Measurements from ENCODE around the gene MFSD2A.
"Not testable (repeated sequence)": the region's sequence is repeated elsewhere in the genome, so short reads cannot be mapped to it uniquely, and the experiment has no call there.

The MFSD2A gene

DNA sequence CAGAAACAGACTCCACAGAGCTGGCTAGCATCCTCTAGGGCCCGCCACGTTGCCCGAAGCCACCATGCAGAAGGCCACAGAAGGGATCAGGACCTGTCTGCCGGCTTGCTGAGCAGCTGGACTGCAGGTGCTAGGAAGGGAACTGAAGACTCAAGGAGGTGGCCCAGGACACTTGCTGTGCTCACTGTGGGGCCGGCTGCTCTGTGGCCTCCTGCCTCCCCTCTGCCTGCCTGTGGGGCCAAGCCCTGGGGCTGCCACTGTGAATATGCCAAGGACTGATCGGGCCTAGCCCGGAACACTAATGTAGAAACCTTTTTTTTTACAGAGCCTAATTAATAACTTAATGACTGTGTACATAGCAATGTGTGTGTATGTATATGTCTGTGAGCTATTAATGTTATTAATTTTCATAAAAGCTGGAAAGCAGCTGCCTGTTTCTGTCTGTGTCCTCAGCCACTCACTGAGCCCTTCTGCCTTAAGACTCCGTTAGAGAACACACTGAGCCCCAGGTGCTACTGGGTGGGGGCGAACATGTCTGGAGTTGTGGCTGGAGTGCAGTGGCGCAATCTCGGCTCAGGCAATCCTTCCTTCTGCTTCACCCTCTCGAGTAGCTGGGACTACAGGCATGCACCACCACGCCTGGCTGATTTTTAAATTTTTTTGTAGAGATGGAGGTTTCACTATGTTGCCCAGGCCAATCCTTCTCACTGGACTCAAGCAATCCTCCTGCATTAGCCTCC, 14.8 kb downstream of the MFSD2A start:
- DNase-seq: no peak

DNA sequence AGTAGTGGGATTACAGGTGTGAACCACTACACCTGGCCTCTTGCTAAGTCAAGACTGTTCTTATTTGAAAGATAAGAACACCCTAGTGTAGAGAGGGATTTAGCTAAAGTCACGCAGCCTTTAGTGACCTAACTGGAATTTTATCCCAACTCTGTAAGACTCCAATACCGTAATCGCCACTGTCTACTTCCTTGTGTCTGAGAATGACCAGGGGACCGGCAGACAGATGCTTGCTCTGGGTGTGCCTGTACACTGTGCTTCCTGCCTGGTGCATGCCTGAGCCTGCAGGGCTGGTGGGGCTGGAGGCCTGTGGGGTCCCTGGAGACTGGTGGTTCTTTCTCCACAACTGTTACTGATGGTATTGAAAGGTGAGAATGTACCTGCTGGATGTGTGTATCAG, 15.3 kb downstream of the MFSD2A start:
- DNase-seq: no peak

DNA sequence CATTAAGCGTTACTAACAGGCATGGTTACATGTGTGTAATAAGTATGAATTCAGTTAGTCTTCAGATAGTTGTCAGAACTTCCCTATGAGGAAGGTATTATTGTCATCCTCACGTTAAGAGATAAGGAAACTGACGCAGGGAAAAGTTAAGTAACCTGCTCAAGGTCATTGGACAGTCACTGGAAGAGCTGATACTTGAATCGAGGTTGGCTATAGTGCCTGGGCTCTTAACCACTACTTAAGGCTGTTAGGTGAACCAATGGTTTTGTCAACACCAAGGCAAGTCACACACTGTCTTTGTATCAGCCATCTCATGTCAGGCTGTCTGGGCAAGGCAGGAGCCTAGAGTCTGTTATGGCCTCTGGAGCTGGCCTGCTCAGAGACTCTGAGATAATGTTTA, 16.2 kb downstream of the MFSD2A start:
- no peak for DNase-seq

DNA sequence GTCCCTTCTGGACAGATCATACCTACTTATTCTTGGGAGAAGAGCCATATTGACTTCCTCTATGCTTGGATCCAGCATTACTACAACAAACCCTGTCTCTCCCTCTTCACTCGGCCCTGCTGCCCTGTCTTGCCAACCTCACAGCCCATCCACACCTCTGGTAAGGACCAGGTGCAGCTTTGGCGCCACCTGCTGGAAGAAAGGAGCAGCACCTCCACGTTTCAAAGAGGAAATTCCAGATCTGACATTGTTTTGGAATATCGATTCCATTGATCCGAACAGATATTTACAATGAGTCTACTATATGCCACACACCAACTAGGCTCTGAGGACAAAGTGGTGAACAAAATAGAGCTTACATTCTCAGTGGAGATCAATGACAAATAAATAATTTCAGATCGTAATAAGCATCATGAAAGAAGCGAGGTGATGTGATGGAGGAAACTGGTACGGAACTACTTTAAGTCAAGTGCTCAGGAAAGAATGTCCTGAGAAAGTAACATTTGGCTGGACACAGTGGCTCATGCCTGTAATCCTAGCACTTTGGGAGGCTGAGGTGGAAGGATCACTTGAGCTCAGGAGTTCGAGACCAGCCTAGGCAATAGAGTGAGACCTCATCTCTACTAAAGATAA, 18.7 kb downstream of the MFSD2A start:
- peak; percentile 48 to 71 for DNase-seq

DNA sequence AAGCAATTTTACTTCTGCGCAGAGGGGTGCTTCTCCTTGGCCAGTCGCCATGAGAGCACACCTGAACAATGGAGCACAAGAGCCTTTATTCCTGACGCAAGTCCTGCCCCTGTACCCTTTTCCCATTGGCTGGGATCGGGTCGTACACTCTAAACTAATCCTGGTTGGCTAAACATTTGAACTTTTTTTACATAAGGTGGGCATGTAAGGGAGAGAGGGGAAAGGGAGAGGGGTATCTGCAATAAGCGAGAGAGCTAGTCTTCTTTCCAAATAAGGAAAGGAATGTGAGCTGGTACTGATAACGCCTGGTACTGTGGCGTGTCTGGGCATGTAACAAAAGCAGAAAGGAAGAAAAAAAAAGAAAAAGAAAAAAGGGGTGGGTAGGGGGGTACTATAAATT, 21.8 kb downstream of the MFSD2A start:
- DNase-seq: no peak

DNA sequence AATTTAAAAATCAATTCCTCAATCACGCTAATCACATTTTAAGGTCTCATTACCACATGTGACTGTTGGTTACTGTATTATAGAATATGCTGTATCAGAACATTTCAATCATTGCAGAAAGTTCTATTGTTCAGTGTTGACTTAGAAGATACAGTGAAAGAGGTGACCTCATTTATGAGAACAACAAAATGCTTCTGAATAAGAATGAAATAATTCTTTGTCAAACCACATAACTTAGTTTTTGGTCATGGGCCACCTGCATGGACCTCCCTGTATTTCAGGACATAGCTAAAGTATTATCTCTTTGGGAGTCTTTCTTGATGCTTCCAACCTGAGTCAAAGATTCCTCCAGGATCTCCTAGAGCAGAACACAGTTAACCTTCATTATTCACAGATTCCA, 22.3 kb downstream of the MFSD2A start:
- DNase-seq: no peak

DNA sequence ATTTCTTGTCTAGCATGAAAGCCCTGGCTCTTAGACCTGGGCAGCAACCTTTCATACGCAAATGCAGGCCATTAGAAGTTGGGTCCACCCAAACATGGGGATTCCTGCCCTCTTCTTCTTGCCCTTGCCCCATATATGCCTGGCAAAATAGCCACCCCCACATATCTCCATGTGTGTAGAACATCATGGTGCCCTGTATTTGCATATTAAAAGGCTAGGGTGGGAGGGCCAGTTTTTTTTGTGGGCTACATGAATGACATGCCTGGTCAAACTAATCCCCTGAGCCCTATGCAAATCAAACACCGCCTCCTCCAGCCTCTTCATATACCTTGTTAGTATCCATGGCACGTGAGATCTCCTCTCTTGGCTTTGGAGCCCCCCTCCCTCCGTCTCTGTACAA, 24.7 kb downstream of the MFSD2A start:
- no peak for DNase-seq

DNA sequence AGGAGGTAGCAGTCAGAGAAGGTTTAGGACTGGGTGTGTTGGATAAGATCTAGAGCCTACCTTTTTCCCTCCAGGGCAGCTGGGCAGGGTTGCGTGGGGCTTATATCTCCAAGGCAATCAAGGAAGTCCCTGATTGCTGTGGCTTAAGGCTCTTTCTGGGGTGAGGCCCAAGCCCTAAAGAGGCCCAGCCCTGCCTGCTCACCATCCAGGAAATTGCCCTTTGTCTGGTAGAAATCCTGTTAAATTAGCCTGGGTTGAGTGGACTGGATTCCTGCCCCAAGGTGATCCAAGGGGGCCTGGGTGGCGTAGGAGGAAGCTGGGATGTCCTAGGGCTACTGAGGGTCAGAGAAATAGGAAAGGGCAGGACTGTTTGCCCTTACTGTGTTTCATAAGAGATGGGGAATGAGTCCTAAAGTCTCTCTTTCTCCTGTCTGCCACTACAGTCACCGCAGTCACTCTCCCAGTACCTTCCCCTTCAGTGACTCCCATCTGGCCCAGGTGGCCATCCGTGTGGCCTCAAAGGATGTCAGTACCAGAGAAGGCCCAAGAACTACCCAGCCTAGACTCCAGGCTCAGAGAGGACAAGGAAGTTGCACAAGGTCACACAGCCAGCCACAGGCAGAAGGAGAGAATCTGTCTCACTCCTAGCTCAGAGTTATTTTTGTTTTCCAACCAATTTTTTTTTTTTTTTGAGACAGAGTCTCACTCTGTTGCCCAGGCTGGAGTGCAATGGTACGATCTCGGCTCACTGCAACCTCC, 25.8 kb downstream of the MFSD2A start:
- DNase-seq: no peak

DNA sequence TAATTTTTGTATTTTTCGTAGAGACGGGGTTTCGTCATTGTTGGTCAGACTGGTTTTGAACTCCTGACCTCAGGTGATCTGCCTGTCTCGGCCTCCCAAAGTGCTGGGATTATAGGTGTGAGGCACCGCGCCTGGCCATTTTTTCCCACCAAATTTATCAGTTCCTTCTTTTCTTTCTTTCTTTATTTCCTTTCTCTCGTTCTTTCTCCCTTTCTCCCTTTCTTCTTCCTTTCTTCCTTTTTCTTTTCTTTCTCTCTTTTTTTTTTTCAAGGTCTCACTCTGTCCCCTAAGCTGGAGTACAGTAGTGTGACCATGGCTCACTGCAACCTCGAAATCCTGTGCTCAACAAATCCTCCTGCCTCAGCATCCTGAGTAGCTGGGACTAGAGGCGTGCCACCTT, 26.4 kb downstream of the MFSD2A start:
- DNase-seq: no peak

DNA sequence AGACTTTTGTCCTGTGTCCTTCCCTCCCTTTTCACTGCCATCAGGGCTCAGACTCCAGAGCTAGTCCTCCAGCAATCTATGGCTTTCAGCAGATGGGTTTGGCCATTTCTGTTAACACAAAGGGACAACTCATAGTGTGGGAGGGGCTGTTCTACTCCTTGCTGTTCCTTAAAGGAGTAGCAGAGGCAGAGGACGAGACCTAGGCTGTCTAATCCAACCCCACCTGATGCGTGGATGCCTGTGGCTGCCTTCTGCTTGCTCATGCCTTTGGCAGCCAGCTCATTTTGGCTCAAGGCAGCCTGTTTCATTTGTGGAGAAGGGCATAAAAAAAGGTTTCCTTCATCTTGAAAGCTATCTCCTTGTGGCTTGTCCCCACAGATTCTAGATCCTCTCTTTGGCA, 27.0 kb downstream of the MFSD2A start:
- no peak for DNase-seq

DNA sequence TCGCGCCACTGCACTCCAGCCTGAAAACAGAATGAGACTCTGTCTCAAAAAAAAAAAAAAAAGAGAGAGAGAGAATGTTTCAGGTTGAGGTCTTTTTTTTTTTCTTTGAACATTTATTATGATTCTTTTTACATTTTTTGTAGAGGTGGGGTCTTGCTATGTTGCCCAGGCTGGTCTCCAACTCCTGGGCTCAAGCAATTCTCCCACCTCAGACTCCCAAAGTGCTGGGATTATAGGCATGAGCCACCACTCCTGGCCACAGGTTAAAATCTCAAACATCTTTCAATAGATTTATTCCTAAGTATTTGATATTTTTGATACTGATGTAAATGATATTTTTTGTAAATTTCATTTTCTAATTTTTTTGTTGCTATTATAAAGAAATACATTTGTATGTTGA, 29.5 kb downstream of the MFSD2A start:
- DNase-seq: not testable (repeated sequence)

DNA sequence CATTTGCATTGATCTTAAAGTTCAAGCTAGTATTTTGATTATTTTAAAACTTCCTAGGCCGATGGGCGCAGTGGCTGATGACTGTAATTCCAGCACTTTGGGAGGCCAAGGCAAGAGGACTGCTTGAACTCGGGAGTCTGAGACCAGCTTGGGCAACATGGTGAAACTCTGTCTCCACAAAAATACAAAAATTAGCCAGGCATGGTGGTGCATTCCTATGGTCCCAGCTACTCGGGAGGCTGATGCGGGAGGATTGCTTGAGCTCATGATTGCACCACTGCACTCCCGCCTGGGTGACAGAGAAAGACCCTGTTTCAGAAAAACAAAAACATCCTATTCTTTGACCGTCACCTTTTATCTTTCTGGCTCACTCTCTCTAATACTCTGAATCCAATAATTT, 30.0 kb downstream of the MFSD2A start:
- DNase-seq: no peak

DNA sequence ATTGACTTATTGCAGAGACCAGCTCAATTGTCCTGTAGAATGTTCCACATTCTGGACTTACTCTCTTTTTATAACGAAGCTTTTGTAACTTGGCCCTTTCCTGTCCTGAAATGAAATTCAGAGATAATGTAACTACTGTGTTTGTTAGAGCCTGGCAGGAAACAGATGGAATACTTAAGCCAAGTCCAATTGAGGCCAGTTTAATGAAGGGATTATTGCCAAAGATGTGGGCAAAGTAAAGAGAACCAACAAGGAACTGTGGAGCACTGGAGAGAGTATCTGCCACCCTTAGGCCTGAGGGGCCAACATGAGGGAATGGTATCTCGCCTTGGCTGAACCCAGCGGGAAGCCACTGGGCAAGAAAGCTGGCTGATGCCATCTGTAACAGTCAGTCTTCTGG, 32.9 kb downstream of the MFSD2A start:
- no peak for DNase-seq

DNA sequence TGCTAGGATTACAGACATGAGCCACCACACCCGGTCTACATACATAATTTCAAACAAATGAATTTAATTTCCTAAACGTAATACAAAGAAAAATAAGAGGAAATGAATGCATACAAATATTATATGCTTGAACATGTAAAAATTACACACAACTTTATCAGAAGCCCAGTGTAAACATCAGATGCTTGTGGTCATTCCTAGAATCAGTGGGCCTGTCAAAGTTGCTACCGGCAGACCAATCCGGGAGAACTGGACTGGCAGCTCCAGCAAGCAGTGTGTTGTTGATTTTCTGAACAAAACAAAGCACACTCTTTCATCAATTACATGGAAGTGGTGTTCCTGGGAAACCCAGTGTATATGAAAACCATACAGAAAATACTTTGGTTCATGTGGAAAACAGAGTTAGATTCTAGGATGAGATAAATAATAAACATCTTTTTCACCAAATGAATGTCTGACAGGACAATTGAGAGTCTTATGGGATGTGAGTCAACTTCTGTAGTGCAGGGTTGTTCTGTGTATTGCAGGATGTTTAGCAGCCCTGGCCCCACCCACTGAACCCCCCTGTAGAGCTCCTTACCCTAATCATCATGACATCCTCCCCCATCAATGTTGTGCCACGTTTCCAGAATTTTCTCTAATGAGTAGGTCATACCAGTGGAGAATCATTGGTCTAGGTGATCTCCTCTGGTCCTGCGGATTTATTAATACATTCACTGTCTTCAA, 33.8 kb downstream of the MFSD2A start:
- DNase-seq: no peak

DNA sequence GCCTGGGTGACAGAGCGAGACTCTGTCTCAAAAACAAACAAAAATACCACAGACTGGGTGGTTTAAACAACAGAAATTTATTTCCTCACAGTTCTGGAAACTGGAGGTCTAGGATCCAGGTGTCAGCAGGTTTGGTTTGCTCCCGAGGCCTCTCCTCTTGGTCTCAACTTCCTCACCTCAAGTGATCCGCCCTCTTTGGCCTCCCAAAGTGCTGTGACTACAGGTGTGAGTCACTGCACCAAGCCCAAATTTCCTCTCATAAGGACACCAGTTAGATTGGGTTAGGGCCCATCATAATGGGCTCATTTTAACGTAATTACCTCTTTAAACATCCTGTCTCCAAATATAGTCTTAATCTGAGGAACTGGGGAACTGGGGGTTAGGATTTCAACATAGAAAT, 35.5 kb downstream of the MFSD2A start:
- no peak for DNase-seq

DNA sequence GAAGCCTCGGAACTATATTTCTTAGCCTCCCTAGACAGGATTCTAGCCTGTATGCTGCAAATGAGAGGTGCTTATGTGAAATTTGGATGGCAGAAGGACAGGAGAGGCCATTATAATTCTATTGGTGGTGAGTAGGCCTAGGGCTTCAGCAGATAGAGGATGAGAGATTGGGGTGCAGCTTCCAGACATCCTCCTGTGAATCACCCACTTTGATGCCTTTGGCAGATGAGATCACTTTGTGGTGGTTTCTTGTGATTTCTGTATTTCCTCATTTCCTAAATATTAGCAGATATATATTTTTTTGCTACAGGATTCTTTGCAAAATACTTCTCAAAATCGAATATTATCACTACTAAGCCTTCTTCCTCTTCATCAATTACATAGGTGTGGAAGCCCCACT, 37.3 kb downstream of the MFSD2A start:
- peak in 1 of 2 experiments; percentile 17 for DNase-seq

DNA sequence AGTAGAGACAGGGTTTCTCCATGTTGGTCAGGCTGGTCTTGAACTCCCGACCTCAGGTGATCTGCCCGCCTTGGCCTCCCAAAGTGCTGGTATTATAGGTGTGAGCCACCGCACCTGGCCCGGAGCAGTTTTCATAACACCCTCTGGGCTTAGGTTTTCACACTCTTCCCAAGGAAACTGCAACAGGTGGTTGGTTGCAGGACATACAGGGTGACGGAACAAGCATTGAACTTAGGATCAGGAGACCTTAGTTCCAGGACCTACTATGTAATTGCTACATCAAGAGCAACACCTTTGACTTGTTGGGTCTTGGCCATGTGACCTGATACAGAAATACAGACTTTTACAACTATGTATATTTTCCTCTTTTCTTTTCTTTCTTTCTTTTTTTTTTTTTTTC, 37.9 kb downstream of the MFSD2A start:
- no peak for DNase-seq

DNA sequence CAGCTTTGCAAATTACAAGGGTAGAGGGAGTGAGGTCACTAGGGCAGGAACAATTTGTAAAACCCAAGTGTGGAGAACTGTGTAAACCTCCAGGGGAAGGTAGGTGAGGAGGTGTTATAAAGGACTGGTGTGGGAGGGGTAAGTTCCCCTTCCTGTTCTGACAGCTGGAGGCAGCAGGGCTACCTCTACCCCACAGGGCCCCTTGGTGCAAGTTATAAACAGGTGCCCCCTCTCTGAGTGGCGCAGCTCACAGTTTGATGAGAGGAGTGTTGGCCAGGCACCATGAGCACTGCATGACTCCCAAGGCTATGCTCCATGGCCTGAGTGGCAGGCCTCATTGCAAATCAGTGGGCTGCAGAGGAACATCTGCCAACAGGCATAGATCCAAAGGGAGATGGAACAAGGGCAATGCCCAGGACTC, 41.0 kb downstream of the MFSD2A start:
- DNase-seq: no peak

DNA sequence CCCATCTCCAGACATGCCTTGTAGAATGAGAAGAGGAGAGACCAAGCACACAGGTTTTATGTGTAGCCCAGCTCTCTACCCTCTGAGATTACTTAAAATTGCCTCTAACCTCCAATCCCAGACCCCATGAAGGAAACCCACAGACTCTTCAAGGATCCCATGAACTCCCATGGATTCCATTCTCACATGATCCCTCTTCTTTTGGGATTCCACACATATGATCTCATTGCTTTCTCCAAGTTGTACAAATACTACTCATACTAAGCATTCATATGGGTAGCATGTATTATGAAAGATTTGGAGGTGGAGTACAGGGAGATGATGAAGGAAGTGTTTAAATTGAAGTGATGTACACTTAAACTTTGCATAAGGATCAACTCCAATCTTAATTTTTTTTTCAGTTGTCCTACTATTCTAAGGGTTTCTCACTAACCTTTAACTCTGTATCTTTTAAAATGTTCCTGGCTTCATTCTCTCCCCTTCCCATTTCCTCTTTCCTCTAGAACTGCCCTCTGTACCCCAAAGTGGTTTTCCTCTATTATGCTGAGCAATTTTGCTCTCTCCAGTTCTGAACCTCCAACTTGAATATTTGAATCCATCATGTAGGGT, 41.6 kb downstream of the MFSD2A start:
- DNase-seq: no peak

DNA sequence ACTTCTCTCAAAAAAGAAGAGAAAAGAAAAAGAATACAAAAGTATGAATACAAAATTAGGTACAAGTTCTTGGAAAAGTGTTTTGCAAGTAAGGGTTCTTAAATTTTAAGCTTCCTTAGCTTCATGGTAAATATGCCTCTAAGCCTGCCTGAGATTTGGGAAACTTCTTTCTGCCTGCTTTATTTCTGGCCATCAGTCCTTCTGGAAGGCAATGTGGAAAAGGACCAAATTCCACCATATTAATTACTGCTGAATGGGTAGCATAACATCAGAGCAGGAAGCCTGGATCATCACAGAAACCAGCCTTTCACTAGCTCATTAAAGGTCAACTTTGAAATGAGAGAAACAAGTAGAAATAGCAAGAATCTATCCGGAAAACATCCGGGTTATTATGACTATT, 46.5 kb downstream of the MFSD2A start:
- DNase-seq: no peak

DNA sequence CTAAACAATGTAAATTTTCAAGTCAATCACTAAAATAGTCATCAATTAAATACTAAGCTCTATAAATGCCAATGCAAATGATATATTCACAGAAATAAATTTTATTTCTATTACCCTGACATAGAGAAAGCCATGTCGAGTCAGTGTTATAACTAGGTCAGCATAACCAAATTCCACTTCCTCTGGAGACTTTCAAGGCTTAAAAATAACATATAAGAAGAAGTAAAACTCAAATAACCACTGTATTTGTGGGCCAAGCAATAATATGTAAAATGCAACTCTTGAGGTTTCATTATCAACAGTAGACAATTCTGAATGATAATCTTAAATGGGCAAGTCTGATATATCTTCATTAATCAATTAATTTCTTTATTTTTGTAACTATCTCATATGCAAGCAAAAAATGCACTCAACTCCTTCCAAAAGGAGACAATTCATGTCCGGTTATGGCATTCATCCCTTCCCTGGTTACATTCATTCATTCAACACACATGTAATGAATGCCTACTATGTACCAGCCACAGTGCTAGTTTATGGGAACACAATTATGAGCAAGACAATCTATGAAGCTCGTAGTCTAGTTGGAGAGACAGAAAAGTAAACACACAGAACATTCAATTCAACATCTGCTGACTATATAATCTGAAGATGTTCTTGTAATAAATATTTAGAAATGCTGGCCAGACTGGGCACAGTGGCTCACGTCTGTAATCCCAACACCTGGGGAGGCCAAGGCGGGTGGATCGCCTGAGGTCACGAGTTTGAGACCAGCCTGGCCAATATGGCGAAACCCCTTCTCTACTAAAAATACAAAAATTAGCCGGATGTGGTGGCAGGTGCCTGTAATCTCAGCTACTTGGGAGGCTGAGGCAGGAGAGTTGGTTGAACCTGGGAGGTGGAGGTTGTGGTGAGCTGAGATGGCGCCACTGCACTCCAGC, 48.5 kb downstream of the MFSD2A start:
- DNase-seq: no peak

DNA sequence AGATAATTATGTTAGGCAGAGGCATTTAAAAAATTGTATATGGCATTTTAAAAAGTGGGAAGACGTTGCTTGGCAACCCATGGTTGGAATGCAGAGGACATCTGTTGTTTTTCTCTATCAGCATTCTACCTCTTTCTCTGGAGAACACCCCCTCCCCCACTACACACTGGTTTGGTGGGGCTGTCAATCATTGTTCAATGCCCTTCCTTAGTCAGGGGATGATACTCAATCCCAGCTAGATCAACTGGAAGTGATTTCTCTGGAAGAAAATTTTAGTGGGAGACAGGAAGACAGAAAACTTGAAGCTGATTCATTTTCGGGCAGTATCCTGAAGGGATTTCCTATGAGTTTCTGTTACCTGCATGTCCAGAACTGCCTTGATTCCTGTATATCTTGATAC, 49.9 kb downstream of the MFSD2A start:
- no peak for DNase-seq
